GM19035 (cell line): Measurements from ENCODE around the gene FAM83D.
"Not testable (repeated sequence)": the region's sequence is repeated elsewhere in the genome, so short reads cannot be mapped to it uniquely, and the experiment has no call there.

Experiments
- ATAC-seq: cut with Tn5 transposase; IDR thresholded peaks from one replicate; pipeline ENCODE4 v1.9.1; 2021; ENCODE audit not compliant: unreplicated experiment

The FAM83D gene

GRCh38 chr20:38962044-38962927 lies 36.1 kb downstream of the FAM83D start, which contains the start of gene DHX35:
DHX35 (plus strand) TSS chr20:38962344; CDS start chr20:38962368, 24 bp downstream.
- ATAC-seq = peak; percentile 97

GRCh38 chr20:38962928-38963401 lies 36.7 kb downstream of the FAM83D start:
- no peak for ATAC-seq

- ATAC-seq = no peak
These were observed 37.5 kb downstream of the FAM83D start for GRCh38 chr20:38963745-38964144.

- ATAC-seq = no peak
These were observed 39.0 kb downstream of the FAM83D start for GRCh38 chr20:38965264-38965663.

- no peak for ATAC-seq
These were observed 41.9 kb downstream of the FAM83D start for GRCh38 chr20:38968090-38968489.

- no peak for ATAC-seq
These were observed 43.5 kb downstream of the FAM83D start for GRCh38 chr20:38969708-38970107.

- no peak for ATAC-seq
These were observed 44.1 kb downstream of the FAM83D start for GRCh38 chr20:38970302-38970701.

GRCh38 chr20:38973107-38973506 lies 46.9 kb downstream of the FAM83D start:
- ATAC-seq = no peak

GRCh38 chr20:38973645-38974044 lies 47.4 kb downstream of the FAM83D start:
- ATAC-seq = no peak

GRCh38 chr20:38975539-38976120 lies 49.4 kb downstream of the FAM83D start:
- ATAC-seq = no peak

- ATAC-seq = no peak
These were observed 53.2 kb downstream of the FAM83D start for GRCh38 chr20:38979434-38979833.

GRCh38 chr20:38979842-38980241 lies 53.6 kb downstream of the FAM83D start:
- no peak for ATAC-seq

- ATAC-seq = no peak
These were observed 56.1 kb downstream of the FAM83D start for GRCh38 chr20:38982291-38982690.

- no peak for ATAC-seq
These were observed 58.8 kb downstream of the FAM83D start for GRCh38 chr20:38985060-38985459.

GRCh38 chr20:38985603-38986170 lies 59.5 kb downstream of the FAM83D start:
- ATAC-seq = no peak

GRCh38 chr20:38986663-38987062 lies 60.4 kb downstream of the FAM83D start:
- no peak for ATAC-seq

- ATAC-seq = peak; percentile 76
These were observed 61.6 kb downstream of the FAM83D start for GRCh38 chr20:38987777-38988176.

GRCh38 chr20:38990728-38991127 lies 64.5 kb downstream of the FAM83D start:
- no peak for ATAC-seq

- no peak for ATAC-seq
These were observed 65.8 kb downstream of the FAM83D start for GRCh38 chr20:38991814-38992704.

GRCh38 chr20:38995536-38996044 lies 69.4 kb downstream of the FAM83D start:
- ATAC-seq = no peak

- ATAC-seq = not testable (repeated sequence)
These were observed 70.6 kb downstream of the FAM83D start for GRCh38 chr20:38996866-38997265.
